Gastroesophageal sphincter (tissue), 3 donors: ENCODE data around the gene OR7A5.

Experiments used
- POLR2A ChIP-seq, 2 donors: fragments of 450-650 bp; IDR thresholded peaks; one replicate each; pipeline ENCODE4 v1.6.1; 2017; ENCODE audit warnings: antibody characterized with exemption in 2 of 2, mild to moderate bottlenecking in 2 of 2, moderate library complexity in 1 of 2
- TF ChIP-seq, protein P1 (sequence below), 4 experiments: fragments of 200-600 bp in 2 of 4; fragments of 450-650 bp in 2 of 4; sonication (generic) in 1 of 4; IDR thresholded peaks; one replicate each; pipeline ENCODE4 v1.5.1; 2017 to 2019; ENCODE audit warnings: antibody characterized with exemption in 4 of 4, mild to moderate bottlenecking in 2 of 4, moderate library complexity in 2 of 4

GRCh38 chr19:14843578-14843977, 8.6 kb upstream of the OR7A5 start:
- TF ChIP-seq, protein P1, sequence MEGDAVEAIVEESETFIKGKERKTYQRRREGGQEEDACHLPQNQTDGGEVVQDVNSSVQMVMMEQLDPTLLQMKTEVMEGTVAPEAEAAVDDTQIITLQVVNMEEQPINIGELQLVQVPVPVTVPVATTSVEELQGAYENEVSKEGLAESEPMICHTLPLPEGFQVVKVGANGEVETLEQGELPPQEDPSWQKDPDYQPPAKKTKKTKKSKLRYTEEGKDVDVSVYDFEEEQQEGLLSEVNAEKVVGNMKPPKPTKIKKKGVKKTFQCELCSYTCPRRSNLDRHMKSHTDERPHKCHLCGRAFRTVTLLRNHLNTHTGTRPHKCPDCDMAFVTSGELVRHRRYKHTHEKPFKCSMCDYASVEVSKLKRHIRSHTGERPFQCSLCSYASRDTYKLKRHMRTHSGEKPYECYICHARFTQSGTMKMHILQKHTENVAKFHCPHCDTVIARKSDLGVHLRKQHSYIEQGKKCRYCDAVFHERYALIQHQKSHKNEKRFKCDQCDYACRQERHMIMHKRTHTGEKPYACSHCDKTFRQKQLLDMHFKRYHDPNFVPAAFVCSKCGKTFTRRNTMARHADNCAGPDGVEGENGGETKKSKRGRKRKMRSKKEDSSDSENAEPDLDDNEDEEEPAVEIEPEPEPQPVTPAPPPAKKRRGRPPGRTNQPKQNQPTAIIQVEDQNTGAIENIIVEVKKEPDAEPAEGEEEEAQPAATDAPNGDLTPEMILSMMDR (IDR thresholded peaks at IDR 0.05): no peak
- no peak for TF ChIP-seq POLR2A (IDR thresholded peaks at IDR 0.05)
